SIG-M5 (cell line): Measurements from ENCODE around the gene HHATL.
"Not testable (repeated sequence)": the region's sequence is repeated elsewhere in the genome, so short reads cannot be mapped to it uniquely, and the experiment has no call there.

Experiments
- DNase-seq: peaks from one replicate; lab custom pipeline; 2025; lab: John Stamatoyannopoulos, UW

HHATL gene

DNA sequence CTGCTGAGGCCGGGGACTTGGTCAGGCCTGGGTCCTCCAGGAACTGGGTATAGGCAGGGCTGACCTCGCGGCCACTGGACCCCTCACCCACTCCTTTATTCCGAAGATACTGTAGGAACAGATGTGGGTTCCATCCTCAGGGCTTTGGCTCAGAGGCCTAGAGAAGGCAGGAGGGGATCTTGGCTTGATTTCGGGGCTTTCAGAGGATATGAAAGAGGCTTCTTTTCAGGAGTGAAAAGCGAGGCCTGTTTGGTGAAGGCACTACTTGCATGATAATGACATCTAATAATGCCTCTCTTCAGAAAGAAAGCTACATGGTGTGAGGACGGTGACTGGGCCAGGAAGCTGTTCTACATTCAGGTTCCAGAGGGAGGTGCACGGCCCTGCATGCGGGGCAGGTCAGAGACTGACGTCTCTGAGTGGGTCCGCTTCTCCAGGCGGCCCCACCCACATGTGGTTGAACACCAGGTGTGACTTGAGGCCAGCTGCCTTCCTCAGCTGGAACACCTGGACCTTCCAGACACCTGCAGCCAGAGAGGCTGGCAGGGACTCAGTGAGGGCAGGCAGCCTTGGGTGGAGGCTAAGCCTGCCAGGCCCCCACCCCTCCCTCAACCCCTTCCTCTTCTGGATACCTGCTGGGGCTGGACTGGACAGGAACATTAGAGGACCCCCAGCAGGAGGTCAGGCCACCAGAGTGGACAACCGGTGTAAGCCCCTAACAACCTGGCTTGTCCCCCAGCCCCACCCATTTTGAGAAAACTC lies 31.1 kb upstream of the HHATL start:
- no peak for DNase-seq

- no peak for DNase-seq
Observed at GRCh38 chr3:42732829-42733459, 30.3 kb upstream of the HHATL start.

- DNase-seq, result no peak
Observed at GRCh38 chr3:42732196-42732828, 29.7 kb upstream of the HHATL start.

DNA sequence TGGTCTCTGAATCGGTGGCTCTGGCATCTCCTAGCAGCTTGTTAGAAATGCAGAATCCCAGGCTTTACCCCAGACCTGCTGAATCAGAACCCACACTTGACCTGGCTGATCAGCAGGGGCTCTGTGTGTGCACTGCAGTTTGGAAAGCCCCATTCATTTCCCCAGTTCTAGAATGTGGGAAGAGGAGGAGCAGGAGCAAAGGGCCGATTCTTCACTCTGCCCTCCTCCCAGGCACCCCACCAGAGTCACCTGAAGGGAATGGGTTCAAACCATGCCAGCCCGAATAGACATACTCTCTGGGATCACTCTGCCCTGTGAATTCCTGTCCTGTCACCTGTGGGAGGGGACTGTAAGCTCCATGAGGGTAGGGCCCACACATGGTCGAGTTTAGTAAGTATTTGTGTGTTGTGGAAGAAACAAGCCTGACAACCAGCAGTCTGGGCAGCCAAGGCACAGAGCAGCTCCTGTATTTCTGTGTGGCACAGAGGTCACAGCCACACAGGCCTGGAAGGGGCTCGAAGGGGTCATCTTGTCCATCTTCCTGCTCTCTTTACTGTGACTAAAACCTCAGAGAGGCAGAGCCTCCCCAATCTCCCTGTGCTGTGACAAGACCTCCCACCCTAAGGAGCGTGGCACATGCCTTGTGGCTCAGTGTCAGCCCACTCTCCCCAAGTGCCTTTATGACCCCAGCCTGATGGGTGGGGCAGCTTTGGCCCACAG lies 29.0 kb upstream of the HHATL start:
- no peak for DNase-seq

- no peak for DNase-seq
Observed at GRCh38 chr3:42730706-42731420, 28.3 kb upstream of the HHATL start.

- DNase-seq, result no peak
Observed at GRCh38 chr3:42730294-42730693, 27.7 kb upstream of the HHATL start.

DNA sequence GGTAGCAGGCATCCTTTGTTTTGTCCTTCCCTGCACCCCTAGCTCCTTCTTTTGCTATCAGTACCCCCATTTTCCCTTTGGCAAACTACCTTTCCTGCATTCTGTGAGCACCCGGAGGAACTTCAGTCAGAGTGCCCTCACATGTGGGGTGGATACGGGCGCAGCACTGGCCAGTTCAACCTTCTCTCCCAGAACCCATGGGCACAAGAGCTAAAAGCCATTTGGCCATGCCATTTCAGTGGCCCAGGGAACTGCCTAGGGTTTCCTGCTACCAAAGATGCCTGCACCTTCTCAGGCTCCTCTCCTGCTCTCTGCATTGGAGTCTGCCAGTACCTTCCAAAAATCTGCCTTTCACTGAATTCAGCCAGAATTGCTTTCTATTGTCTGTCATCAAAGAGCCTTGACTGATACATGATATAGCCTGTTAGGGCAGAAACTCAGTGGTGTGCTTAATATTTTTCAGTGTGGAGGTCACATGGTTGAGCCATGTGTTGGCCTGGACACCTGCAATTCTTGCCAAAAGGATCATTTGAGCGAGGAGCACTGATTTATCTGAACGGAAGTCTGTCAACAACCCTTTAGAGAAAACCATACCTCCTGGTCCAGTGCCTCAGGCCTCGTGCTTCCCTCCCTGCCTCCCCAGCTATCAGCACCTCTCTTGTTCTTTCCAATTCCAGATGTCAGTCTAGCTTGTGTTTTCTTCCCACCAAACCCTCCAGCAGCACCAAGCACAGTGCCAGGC lies 27.0 kb upstream of the HHATL start:
- no peak for DNase-seq

GRCh38 chr3:42728668-42729364 lies 26.2 kb upstream of the HHATL start:
- no peak for DNase-seq

GRCh38 chr3:42728056-42728455 lies 25.5 kb upstream of the HHATL start:
- no peak for DNase-seq

DNA sequence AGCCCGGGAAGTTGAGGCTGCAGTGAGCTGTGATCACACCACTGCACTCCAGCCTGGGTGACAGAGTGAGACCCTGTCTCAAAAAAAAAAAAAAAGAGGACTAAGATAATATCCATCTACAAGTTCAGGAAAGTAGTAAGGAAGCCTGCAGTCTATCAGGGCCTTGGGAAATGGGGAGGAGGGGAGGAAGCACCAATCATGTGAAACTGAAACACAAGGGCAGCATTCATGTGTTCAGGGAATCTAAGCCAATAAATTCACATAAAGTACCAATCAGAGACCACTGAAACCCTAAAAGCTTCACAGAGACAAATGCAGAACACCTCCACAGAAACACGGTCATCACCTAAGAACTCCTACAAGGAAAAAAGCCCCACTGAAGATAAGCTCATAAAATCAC lies 22.9 kb upstream of the HHATL start:
- no peak for DNase-seq

- no peak for DNase-seq
Observed at GRCh38 chr3:42723219-42723618, 20.6 kb upstream of the HHATL start.

DNA sequence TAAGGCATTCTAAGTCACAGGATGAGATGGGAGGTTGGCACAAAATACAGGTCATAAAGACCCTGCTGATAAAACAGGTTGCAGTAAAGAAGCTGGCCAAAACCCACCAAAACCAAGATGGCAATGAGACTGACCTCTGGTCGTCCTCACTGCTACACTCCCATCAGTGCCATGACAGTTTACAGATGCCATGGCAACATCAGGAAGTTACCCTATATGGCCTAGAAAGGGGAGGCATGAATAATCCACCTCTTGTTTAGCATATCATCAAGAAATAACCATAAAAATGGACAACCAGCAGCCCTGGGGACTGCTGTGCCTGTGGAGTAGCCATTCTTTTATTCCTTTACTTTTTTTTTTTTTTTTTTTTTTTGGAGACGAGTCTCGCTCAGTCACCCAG lies 19.8 kb upstream of the HHATL start:
- not testable (repeated sequence) for DNase-seq

GRCh38 chr3:42721690-42722089 lies 19.1 kb upstream of the HHATL start:
- no peak for DNase-seq

GRCh38 chr3:42720126-42720525 lies 17.5 kb upstream of the HHATL start:
- DNase-seq, result no peak

GRCh38 chr3:42719002-42719401 lies 16.4 kb upstream of the HHATL start:
- no peak for DNase-seq

DNA sequence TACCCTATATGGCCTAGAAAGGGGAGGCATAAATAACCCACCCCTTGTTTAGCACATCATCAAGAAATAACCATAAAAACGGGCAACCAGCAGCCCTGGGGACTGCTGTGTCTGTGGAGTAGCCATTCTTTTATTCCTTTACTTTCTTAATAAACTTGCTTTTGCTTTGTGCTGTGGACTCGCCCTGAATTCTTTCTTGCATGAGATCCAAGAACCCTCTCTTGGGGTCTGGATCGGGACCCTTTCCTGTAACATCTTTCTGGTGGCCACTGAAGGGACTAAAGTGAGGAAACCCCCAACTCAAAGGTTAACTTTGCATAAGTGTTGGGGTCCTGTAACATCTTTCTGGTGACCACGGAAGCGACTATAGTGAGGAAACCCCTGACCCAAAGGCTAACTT lies 15.7 kb upstream of the HHATL start:
- no peak for DNase-seq

DNA sequence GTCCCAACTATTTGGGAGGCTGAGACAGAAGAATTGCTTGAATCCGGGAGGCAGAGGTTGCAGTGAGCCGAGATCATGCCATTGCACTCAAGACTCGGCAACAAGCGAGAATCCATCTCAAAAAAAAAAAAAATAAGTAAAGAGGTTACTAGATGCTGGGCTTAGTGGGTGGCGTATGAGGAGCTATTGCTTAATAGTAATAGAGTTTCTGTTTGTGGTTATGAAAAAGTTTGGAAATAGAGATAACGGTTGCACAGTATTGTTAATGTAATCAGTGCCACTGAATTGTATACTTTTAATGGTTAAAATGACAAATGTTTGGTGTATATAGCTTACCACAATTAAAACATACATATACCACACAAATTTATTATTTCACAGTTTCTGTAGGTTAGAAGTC lies 14.7 kb upstream of the HHATL start:
- DNase-seq, result no peak

DNA sequence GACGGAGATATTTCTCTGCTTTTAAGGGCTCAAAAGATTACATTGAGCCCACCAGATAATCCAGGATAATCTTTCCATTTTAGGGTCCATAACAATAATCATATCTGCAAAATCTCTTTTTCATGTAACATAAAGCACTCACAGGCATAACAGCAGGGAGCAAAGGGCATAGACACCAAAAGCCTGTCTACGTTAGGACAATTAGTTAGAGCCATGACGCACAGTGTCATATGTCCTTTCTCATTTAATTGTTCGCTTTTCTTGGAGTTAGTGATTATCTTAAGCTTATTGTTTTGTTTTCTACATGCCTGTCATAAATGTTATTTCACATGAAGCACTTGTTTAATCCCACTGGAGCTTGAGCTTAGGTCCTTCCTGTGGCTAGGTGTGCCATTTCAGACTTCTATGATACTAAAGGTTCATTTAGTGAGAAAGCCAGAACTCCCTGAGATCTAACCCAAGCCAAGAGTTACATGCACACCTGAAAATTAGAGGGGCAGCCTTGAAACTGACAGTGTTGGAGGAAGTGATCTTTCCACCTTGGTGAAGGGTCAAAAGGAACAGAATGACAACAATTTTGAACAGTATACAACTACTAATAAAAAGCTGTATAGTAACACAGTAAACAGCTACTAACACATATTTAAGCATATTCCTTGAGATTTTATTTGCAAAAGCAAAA lies 11.7 kb upstream of the HHATL start:
- DNase-seq, result no peak

- DNase-seq, result no peak
Observed at GRCh38 chr3:42713747-42714146, 11.1 kb upstream of the HHATL start.

- no peak for DNase-seq
Observed at GRCh38 chr3:42712688-42713372, 10.2 kb upstream of the HHATL start.
